Measurements from ENCODE around the gene TAB2.

- no peak for TF ChIP-seq CTCF (IDR thresholded peaks at IDR 0.05)
- no peak for TF ChIP-seq POLR2A (IDR thresholded peaks at IDR 0.05)
Observed at GRCh38 chr6:149324428-149324827, 6.9 kb downstream of the TAB2 start.

Measured in body of pancreas (tissue), 4 donors.